NOMO-1 treated with dmso at 0.1 percent for 144 hours (cell line): ENCODE results near the gene FOXF1.
A peak's percentile ranks its signal among the peaks of the same experiment; 100 is the strongest.

Experiments used
- DNase-seq: peaks from one replicate; lab custom pipeline; 2025; ENCODE audit not compliant: unreplicated experiment; lab: John Stamatoyannopoulos, UW

FOXF1 gene

DNA sequence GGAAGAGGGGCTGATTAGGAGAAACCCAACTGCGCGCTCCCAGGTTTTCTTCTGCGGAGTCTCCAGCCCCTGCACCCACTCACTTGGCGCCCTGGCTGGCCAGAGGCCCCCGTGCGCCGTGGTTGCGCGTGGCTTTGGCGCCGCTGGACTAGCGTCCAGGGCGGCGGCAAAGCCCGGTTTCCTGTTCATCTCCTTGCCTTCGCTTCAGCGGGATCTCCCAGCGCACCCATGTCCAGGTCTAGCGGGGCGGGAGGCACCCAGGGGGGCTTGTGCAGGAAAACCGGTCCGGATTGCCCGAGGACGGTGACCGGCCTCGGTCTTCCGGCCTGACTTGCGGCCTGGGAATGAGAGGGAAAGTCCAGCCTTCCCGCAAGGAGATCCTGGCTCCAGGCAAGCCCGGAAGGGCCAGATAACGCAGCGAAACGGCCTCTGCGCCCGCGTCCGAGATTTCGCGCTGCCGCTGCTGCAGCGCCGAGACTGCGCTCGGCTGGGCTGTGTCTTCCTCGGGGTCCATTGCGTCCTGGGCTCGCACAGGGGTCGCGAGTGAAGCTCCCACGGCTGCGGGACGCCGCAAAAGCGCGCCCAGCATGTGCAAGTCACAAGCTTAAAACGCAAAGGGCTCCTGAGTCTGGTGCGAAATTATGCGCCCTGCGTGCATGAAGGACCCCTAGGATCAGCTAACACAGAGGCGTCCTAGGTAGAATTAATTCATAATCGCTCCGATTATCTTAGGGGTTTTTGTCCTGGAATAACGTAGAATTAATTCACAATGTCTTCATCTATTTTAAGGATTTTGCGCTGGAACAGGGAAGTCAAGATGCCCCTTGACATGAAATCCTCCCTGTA is 5.7 kb downstream of the FOXF1 start:
- DNase-seq = no peak

DNA sequence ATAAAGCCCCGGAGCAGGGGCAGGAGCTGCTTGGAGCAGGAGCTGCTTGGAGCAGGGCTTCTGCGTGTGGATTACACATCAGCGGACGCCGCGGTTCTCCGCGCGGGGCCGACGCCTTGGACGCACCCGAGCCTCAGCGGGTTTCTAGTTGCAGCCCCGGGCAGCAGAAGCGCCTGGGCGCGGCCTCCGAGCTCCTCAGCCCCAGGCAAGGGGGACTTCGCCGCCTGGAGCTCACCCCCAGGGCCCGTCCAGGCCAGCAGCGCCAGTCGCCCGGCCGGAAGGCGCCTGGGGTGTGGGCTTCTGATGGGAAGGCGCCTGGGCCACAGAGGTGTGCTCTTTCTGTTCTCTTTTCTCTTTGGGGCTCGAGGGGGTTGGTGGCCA is 6.3 kb downstream of the FOXF1 start:
- no peak for DNase-seq

DNA sequence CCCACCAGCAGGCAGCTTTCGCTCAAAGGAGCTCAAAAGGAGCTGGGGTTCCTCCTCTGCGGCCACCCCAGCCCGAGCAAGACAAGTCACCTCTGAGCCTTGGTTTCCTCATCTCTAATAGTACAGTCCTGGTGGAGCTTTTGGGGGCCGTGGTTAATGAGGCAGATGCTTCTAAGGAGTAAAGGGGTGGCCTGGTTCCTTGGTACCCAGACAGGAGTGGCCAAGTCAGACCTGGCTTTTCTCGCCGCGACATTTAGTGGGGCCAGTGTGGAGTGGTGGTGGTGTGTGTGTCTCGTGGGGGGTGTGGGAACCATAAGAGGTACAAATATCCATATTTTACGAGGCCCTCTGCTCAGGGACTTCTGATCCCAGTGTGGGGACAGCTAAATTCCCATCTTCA is 6.7 kb downstream of the FOXF1 start:
- DNase-seq = no peak

DNA sequence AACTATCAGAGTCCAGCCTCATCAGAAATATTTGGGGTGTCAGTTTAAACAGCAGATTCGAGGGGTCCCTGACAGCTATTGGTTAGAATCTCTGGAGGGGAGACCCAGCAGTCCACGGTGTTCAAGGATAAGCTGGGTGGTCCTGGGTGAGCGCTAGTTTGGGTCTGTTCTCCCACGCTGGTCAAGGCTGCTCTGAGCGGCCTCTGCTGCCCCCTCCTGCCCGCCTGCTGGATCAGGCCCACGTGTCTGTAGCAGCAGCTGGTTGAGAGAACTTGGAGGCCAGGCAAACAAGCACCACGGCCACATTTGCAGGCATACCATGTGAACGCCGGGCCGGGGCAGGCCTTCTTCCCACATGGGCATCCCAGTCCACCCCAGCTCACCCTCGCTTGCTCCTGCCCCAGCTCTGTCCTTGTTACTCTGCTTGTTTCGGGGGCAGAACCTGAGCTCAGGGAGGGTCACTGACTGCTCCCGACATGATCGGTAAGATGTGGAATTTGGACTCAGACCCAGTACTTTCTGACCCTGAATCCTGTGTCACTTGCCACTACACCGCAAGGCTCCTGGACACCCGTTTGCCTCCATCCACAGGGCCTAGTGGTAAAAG is 7.4 kb downstream of the FOXF1 start:
- DNase-seq = no peak

DNA sequence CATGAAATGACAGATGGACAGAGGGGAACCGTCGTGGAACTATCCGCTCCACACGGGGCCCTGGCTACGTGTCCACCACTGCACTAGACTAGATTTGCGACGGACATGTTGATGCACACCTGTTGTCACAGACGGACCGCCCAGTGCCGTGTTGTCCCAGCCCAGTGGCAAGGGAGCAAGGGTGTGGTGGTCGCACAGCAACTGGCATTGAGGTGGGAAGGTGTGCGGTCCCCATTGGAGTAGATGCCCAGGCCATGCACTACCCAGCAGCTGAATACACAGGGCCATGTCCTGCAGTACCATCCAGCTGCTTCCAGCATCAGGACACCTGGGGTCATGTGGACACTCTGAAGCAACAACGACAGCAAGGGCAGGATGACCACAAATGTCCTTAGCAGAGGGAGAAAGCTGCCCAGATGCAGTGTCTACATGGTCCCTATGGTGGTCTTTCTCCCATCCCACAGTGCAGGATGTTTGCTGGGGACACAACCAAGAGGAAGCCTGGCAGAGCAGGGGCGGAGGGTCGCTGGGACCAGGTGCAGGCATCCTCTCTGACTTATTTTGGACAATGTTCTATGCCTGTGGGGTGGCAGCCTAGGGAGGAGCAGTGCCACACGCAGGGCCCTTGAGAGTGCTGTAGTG is 8.8 kb downstream of the FOXF1 start:
- DNase-seq = no peak

DNA sequence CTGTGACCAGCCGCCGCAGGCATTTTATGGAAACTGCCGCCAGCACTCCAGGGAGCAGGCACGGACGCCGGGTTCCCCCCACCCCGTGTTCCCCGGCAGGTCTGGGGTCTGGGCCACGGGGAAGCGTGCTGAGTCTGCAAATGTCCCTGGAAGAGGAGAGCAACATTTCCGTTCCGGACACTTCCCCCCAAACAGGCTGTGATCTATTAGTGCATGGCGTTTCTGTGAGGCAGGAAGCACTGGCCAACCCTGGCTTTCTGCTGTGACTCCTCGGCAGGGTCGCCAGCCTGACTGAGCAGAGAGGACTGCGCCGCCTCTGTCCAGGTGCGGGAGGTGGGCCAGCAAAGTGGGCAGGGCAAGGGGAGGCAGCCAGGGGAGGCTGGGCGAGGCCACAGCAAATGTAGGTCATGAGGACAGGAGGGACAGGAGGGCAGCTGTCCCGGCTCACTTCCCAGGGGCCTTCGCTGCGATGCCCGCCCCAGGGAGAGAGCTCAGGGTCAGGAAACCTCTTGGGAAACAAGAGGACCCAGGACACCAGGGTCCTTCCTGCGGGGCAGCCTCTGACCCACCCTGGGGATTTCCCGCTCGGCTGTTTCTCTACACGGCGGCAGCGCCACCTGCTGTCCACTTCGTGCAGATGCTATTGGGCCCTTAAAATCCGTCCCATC is 9.5 kb downstream of the FOXF1 start:
- peak; percentile 21 for DNase-seq

DNA sequence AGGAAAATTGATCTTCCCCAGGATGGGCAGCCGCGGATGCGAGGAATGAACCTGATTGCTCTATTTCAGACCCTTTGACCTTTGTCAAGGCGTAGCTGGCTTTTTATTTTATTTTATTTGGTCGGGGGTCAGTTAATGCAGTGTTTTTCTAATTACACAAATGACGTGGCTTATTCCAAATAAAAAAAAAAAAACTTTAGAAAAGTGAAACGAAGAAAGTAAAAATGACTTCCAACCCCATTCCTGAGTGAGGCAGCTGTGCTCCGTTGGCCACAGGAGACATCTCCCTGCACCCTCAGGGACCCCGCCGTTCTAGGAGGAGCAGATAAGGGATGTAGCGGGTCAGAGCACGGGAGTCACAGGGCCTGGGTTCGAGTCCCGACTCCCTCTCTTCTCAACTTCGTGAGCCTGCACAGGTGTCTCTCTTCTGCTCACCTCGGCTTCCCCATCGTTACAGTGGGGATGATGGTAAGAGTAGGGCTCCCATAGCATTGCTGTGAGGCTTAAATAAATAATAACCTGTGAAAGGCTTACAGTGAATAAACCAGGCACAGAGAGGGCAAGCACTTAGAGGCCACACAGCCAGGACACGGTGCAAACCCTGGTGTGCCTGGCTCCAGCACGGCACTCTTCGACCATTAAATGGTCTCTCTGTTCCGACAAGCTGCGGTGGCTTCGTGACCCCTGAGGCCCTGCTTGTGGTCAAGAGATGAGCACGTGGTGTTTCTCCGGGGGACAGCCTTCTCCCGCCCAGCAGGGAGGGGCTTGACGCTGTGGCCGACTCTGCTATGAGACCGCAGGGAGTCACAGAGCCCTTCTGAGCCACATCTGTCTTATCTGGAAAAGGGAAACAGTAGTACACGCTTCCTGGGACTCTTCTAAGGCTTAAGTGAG is 10.2 kb downstream of the FOXF1 start:
- no peak for DNase-seq

DNA sequence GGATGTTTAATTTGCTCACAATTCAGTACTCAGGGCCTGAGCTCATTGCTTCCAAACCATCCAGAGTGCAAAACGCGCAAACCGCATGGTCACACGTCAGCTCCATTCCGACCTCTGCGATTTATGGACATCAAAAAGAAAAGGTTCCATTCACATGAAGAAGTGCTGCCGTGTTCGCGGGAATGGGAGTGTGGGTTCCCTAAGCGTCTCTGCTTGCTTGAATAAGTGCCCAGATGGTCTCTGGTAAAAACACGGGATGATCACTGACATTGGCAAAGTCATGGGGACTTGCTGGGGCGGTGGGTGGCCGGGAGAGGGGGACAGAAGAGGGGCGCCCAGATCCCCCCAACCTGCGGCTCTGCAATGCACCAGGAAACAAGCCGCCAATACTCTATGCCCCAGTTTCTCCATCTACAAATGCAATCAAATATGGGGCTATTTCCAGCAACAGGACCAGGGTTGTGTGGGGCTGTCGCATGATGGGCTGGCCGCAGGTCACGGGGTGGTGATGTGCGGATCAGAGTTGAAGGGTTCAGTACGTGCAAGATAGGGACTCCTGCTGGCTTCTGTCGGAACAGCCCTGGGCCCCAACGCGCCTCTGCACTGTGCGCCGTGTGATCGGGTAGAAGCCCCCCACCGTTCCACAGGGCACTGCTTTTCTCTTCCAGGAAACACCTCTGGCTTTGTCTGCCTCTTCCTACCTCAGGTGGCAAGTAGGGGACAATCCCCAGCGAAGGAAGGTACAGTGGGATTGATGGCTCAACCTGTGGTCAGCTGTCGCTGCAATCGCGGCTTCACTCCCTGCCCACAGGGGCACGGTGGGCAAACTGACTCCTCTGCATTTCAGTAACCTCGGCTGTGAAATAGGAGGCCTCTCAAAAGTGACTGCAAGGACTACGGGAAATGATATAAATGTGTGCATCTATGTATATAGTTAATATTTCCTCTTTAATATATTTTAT is 11.2 kb downstream of the FOXF1 start:
- DNase-seq = peak; percentile 37

DNA sequence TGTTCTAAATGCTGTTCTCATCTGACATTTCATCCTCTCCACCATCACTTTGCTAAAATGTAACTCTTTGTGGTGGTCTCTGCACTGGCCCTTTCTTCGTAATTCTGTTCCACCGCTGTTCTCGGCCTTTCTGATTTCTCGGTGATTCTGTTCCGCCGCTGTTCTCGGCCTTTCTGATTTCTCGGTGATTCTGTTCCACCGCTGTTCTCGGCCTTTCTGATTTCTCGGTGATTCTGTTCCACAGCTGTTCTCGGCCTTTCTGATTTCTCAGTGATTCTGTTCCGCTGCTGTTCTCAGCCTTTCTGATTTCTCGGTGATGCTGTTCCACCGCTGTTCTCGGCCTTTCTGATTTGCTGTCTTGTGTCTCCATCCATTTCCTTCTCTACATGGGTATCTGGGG is 12.3 kb downstream of the FOXF1 start:
- no peak for DNase-seq

DNA sequence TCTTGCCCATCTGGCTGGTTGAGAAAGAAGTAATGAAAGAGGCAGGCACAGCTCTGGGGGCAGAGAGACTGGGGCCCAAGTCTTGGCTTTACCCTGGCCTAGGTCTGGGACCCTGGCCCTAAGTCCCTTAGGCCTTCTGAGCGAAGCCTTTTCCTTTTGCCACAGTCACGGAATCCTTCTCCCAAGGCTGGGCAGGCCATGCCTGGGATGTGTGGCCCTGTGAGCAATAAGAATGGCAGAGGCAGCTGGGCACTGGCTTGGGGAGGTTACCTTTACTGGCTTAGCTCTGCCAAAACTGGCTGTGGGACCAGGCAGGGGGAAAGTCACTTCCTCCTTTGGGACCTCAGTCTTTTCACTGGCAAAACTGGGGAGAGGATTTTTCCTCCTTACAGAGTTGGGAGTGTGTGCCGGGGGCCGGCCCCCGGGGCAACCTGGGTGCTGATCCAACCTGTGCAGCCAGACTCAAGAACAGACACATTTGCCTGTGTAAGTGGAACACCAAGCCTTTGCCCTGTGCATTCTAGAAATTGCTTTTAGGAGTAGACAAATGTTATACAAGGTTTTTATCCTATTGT is 12.9 kb downstream of the FOXF1 start:
- no peak for DNase-seq

DNA sequence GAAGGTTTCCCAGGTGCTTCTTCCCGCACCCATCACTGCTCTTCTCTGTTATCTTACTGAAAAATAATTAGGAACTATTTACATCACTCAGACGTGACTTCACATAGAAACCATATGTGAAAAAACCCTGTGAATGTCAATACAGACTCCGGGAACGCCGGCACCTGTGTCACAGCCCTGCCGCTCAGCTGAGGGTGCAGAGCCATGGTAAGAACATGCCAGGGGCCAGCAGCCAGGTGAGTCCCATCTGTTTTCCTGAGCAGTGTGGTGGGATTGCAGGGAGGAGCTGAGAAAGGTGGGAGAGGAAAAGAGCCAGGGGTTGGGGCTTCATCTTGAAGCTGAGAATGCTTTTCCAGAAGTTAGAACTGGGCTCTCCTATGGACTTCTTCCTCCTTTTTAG is 13.7 kb downstream of the FOXF1 start:
- DNase-seq = no peak

DNA sequence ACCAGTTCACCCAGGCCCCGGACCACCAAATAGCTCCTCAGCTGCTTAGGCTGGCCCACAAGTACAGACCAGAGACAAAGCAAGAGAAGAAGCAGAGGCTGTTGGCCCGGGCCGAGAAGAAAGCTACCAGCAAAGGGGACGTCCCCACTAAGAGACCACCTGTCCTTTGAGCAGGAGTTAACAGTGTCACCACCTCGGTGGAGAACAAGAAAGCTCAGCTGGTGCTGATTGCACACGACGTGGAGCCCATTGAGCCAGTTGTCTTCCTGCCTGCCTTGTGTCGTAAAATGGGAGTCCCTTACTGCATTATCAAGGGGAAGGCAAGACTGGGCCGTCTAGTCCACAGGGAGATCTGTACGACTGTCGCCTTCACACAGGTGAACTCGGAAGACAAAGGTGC is 15.4 kb downstream of the FOXF1 start:
- no peak for DNase-seq

DNA sequence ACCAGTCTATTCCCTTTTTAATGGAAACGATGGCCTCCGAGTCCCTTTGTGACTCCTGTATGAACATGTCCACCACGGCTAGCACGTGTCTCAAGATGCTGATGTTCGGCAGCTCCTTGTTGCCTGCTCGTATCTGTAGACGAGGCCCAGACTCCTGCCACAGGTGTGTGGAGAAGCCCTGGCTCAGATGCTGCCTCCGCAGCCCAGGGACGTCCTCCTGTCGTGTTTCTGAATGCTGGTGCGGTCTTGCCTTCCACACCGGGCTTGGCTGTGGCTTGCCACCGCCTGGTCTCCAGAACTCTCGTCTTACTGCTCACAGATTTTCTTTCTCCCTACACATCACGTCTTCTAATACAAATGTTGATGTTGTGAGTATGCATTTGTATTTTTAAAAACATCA is 17.0 kb downstream of the FOXF1 start:
- no peak for DNase-seq

DNA sequence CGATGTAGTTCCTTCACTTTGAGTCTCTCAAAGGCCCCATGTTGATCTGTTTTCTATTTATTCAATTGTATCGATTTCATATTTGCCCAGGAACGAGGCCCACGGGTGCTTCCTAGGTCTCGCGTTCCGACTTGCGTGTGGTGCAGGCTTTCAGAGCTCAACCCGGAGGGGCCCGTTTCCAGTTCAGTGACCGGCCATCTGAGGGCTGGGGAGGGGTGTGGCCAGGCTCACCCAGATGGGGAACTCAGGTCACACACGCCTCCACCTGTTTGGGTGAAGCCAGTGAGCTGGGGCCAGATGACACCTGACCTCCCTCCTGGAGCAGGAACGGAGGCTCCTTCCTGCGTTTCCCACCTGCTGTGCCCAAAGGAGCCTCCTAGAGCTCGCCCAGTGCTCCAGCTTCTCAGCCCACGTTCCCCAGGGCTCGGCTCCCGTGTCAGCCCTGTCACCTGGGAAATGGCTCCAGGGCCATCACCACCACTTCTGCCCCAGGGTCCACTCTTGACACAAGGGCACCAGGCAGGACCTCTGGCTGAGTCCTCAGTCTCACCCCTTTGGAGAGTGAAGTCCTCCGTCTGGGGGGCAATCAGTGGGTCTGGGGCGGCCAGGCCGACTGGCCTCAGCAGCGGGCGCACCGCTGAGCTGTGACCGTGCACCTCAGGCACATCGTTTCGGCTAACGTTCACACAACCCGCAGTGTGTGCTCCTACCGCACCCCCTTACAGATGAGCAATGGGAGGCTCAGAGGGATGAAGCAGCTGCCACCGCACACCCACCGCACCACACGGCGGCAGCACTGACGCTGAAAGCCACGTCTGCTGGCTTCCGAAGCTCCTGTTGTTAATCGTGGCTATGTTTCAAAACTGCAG is 18.0 kb downstream of the FOXF1 start:
- DNase-seq = no peak

DNA sequence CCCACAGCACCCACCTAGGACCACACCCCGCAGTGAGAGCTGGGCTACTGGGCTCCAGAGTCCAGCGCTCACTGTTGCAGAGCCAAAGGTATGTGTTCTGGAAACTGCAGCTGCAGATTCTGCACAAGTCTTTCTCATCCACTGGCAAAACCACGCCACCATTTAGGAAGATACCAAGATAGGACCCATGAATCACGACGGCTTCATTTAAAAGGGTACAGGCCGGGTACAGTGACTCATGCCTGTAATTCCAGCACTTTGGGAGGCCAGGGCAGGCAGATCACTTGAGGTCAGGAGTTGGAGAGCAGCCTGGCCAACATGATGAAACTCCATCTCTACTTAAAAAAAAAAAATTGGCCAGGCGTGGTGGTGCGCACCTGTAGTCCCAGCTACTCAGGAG is 18.8 kb downstream of the FOXF1 start:
- no peak for DNase-seq

DNA sequence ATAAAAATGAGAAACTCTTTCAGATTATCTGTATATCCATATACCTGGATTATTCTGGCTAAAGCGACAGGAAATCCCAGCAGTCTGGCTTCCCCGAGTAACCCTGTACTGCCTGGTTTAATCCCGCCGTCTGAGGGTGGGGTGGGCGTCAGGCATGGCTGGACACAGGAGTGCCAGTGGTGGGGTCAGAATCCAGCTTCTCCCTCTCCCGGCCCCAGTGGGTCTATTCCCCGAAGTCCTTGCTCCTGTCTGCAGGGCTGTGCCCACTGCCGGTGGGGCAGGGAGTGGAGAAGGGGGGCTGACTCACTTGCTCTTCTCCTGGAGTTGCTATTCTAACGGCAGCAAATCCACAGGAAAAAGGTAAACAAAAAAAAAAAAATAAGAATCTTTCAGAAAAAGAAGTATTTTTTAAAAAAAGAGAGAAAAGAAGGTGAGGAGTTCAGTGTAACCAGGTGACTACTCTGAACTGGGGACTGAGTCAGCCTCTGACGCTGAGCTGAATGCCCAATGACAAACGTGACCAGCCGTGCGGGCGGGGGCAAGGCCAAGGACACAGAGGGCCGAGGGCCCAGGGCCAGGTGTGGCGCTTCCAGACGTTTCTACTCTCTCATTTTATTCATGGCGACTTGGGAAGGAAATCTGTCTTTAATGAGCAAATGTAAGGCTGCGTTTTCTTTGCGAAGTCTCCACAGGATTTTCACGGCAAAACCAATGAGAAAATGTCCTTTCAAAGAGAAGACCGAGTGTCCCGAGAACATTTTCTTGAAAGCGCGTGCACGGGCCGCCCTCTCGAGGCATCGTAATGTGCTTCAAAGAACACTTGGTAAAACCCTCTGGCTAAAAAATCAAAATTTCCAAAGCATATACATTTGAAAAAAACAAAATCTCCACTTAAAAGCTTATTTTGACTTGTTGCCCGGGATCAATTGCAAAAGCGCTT is 20.2 kb downstream of the FOXF1 start:
- no peak for DNase-seq

DNA sequence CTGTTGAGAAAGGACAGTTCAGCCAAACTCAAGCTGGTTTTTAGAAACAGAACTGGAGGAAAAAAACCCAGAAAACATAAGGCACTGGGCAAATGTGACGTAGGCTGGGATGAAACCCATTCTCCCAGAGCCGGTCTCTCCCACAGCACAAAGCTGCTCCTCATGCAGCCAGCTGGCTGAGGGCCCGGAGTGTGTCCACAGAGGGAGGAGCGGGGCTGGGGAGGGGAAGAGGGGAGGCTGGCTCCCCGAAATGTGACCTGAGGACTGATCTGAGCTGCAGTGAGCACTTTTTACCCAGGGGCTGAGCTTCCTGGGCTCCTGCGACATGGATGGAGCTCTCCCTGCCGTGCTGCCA is 20.8 kb downstream of the FOXF1 start:
- no peak for DNase-seq
